ENCODE measurements around the gene NAPSA. TPM values are rescaled to one million over a fixed set of nuclear protein-coding genes. Genes with fewer than 3 reads are reported as not detected.

NAPSA gene
- total and polyA plus RNA-seq, 2 donors (not counting 3 experiments of a cell fraction or from before 2014, with no cell fraction given), result 0.19 TPM; not detected in 1

DNA sequence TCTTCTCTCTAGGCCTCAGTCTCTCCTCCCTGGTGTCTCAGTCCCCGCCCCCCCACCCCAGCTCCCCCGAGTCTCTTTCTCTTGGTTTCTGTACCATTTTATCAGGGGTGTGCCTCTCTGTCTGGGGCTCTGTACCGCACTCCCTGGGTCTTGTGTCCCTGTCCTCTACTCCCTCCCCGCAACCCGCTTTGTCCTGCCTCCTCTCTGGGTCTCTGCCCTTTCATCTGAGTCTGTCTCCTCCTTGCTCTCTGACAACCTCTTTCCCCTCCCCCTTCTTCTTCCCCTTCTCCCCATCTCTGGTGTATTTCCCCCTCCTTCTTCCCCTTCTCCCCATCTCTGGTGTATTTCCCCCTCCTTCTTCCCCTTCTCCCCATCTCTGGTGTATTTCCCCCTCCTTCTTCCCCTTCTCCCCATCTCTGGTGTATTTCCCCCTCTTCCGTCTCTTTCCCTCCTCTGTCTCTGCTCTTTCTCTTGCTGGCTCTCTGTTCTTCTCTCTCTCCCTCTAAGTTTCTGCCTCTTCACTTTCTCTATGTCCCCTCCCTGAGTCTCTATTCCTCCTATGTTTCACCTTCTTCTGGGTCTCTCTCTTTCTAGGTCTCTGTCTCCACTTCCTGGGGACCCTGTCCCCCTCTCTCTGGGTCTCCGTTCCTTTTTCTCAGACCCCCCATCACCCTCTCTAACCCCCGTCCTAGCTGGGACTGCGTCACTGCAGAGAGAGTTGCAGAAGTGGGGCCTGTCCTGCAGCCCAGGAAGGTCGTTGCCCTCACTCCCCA lies 34.0 kb downstream of the NAPSA start:
- no peak for DNase-seq (ENCODE audit: low read depth, low spot score)
- H3K4me1 ChIP-seq (ENCODE audit: control insufficient read depth, extremely low read depth, insufficient read depth, low read length), result peaks cover 9% of the 10 kb centered on the region
- peak overlapping the region in 1 of 3 experiments; percentile 36 for H3K4me3 ChIP-seq (replicated peaks in 1 of 3; ENCODE audit: insufficient read depth in 1 of 3, low read depth in 1 of 3, low read length in 3 of 3)
- ChIA-PET CTCF (no interaction called here), POLR2A (no interaction called here)
- H3K79me2 ChIP-seq (ENCODE audit: control insufficient read depth, insufficient read depth, low read length), result no peaks in the 10 kb centered on the region
- no TSS peak for BruUV-seq (replicated peaks)
- intact Hi-C loops (cut with micrococcal nuclease) (loop anchor here (5.0 kb wide), 1 partner anchor 326 kb away; no protein-coding TSS in a partner anchor), dilution Hi-C loops (cut with MboI; ENCODE audit: extremely low pct_ligation_motif_present, low sequenced_read_pairs) (no loop called here)
- no peak overlapping the region for H3K9ac ChIP-seq (replicated peaks; ENCODE audit: extremely low read depth, insufficient read depth, low read length)
- FAIRE-seq, result no peak
- H2AFZ ChIP-seq (ENCODE audit: low read depth, low read length), result peak overlapping the region; percentile 79
- TF ChIP-seq JUN (IDR thresholded peaks at IDR 0.05; ENCODE audit: borderline replicate concordance, insufficient read depth, insufficient read length, low read depth), result no peak
- TF ChIP-seq EZH2 (IDR thresholded peaks at IDR 0.05; ENCODE audit: borderline replicate concordance, low read depth, low read length, severe bottlenecking), result peak; percentile 38
- peaks cover 26 to 30% of the 10 kb centered on the region in 2 experiments for H3K27me3 ChIP-seq (ENCODE audit: control insufficient read depth in 2 of 2, insufficient read depth in 2 of 2, low read length in 2 of 2)
- H3K9me3 ChIP-seq (replicated peaks; ENCODE audit: control insufficient read depth, insufficient read depth, low read length), result no peaks in the 10 kb centered on the region
- H3K4me2 ChIP-seq (ENCODE audit: insufficient read depth, low read length), result peak overlapping the region; percentile 46
- no peaks in the 10 kb centered on the region for H3K36me3 ChIP-seq (ENCODE audit: control insufficient read depth in 2 of 2, extremely low read depth in 1 of 2, insufficient read depth in 2 of 2, low read length in 2 of 2)
- H3K27ac ChIP-seq (ENCODE audit: insufficient read depth, low read depth, low read length), result no peak overlapping the region
- H3K9me1 ChIP-seq (replicated peaks; ENCODE audit: control insufficient read depth, extremely low read depth, insufficient read depth, low read length), result no peaks in the 10 kb centered on the region
- H4K20me1 ChIP-seq (replicated peaks; ENCODE audit: control insufficient read depth, extremely low read depth, insufficient read depth, low read length), result no peaks in the 10 kb centered on the region

DNA sequence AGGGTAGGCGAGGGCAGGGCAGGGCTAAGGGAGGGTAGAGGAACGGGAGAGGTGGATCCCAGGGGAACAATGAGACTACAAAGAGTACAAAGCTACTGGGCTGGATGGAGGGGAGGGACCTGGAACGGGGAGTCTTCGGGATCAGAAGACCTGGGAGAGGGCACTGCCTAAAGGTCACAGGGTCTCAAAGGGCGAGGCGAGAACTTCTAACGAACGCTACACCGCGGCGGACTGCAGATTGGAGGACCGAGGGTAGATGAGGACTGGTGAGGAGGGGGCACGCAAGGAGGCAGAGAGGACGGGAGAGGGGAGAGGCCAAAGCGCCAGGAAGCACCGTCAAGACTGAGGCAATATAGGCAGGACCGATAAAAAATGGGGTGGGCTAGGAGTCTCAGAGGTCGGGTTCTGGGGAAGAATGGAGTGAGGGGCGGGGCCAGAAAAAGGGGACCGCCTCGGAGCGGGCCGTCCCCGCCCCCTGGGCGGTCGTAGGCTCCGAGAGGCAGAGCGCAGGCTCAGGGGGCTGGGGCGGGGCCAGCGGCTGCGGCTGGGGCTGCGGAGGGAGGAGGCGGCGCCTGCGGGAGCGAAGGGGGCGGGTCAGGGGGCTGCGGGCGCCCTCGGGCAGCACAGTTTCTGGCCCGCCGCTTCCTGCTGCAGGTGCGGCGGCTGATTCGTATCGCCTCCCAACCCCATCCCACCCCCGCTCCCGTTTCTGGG lies 34.9 kb downstream of the NAPSA start:
- POLR2A ChIA-PET, result no interaction called here
- Histone ChIP-seq H3K27me3 (ENCODE audit: control insufficient read depth in 2 of 2, insufficient read depth in 2 of 2, low read length in 2 of 2) (peaks cover 32 to 35% of the 10 kb centered on the region in 2 experiments), H3K4me1 (ENCODE audit: control insufficient read depth, extremely low read depth, insufficient read depth, low read length) (peaks cover 9% of the 10 kb centered on the region), H3K79me2 (ENCODE audit: control insufficient read depth, insufficient read depth, low read length) (no peaks in the 10 kb centered on the region), H4K20me1 (replicated peaks; ENCODE audit: control insufficient read depth, extremely low read depth, insufficient read depth, low read length) (no peaks in the 10 kb centered on the region), H3K36me3 (ENCODE audit: control insufficient read depth in 2 of 2, extremely low read depth in 1 of 2, insufficient read depth in 2 of 2, low read length in 2 of 2) (no peaks in the 10 kb centered on the region), H3K9me1 (replicated peaks; ENCODE audit: control insufficient read depth, extremely low read depth, insufficient read depth, low read length) (no peaks in the 10 kb centered on the region), H3K9ac (replicated peaks; ENCODE audit: extremely low read depth, insufficient read depth, low read length) (no peak overlapping the region), H2AFZ (ENCODE audit: low read depth, low read length) (peak overlapping the region; percentile 79), H3K9me3 (replicated peaks; ENCODE audit: control insufficient read depth, insufficient read depth, low read length) (no peaks in the 10 kb centered on the region), H3K4me3 (replicated peaks in 1 of 3; ENCODE audit: insufficient read depth in 1 of 3, low read depth in 1 of 3, low read length in 3 of 3) (peak overlapping the region in 2 of 3 experiments; percentile 34 to 36), H3K27ac (ENCODE audit: insufficient read depth, low read depth, low read length) (no peak overlapping the region), H3K4me2 (ENCODE audit: insufficient read depth, low read length) (peak overlapping the region; percentile 46)
- intact Hi-C loops (cut with micrococcal nuclease), result loop anchor here (5.0 kb wide), 1 partner anchor 327 kb away; no protein-coding TSS in a partner anchor
- peak; percentile 79 for FAIRE-seq
- dilution Hi-C loops (cut with MboI; ENCODE audit: extremely low pct_ligation_motif_present, low sequenced_read_pairs), result no loop called here
- BruUV-seq (replicated peaks), result no TSS peak
- CTCF ChIA-PET, result no interaction called here
- TF ChIP-seq JUN (IDR thresholded peaks at IDR 0.05; ENCODE audit: borderline replicate concordance, insufficient read depth, insufficient read length, low read depth) (no peak), MYC (IDR thresholded peaks at IDR 0.05; ENCODE audit: low read depth, low read length) (no peak), FOS (IDR thresholded peaks at IDR 0.05; ENCODE audit: borderline replicate concordance, insufficient read depth, low read length) (no peak), EZH2 (IDR thresholded peaks at IDR 0.05; ENCODE audit: borderline replicate concordance, low read depth, low read length, severe bottlenecking) (no peak), POLR2AphosphoS5 (IDR thresholded peaks at IDR 0.05; ENCODE audit: insufficient read depth, low read depth, low read length) (no peak), POLR2A (IDR thresholded peaks at IDR 0.05; ENCODE audit: low read depth, low read length) (no peak), GATA2 (IDR thresholded peaks at IDR 0.05; ENCODE audit: insufficient read depth, insufficient read length, low read depth, low read length) (no peak)
- TF ChIP-seq, protein P1, sequence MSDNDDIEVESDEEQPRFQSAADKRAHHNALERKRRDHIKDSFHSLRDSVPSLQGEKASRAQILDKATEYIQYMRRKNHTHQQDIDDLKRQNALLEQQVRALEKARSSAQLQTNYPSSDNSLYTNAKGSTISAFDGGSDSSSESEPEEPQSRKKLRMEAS (IDR thresholded peaks at IDR 0.05; ENCODE audit: insufficient read depth, insufficient read length), result no peak
- TF ChIP-seq, protein P2, sequence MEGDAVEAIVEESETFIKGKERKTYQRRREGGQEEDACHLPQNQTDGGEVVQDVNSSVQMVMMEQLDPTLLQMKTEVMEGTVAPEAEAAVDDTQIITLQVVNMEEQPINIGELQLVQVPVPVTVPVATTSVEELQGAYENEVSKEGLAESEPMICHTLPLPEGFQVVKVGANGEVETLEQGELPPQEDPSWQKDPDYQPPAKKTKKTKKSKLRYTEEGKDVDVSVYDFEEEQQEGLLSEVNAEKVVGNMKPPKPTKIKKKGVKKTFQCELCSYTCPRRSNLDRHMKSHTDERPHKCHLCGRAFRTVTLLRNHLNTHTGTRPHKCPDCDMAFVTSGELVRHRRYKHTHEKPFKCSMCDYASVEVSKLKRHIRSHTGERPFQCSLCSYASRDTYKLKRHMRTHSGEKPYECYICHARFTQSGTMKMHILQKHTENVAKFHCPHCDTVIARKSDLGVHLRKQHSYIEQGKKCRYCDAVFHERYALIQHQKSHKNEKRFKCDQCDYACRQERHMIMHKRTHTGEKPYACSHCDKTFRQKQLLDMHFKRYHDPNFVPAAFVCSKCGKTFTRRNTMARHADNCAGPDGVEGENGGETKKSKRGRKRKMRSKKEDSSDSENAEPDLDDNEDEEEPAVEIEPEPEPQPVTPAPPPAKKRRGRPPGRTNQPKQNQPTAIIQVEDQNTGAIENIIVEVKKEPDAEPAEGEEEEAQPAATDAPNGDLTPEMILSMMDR (IDR thresholded peaks at IDR 0.05; ENCODE audit: extremely low read depth in 1 of 2, insufficient read depth in 1 of 2, low read depth in 1 of 2, low read length in 2 of 2), result no peak
- DNase-seq (ENCODE audit: low read depth, low spot score), result peak; percentile 68

Measured in endothelial cell of umbilical vein (primary cell).